Muscle layer of colon (tissue), 2 donors: Measurements from ENCODE around the gene KLHL17.
A peak's percentile ranks its signal among the peaks of the same experiment; 100 is the strongest.

Experiments
- H3K27ac ChIP-seq: one replicate; pipeline ENCODE4 v1.7.0; 2013; ENCODE audit warnings: low read depth, mild to moderate bottlenecking, low read length, moderate library complexity
- H3K27me3 ChIP-seq, 2 donors: one replicate each; pipeline ENCODE4 v1.7.0; 2013; ENCODE audit warnings: low read length in 2 of 2, mild to moderate bottlenecking in 2 of 2; ENCODE audit not compliant: insufficient read depth in 2 of 2, control insufficient read depth in 1 of 2
- H3K36me3 ChIP-seq: one replicate; pipeline ENCODE4 v1.7.0; 2013; ENCODE audit warnings: mild to moderate bottlenecking, low read length; ENCODE audit not compliant: insufficient read depth
- H3K4me1 ChIP-seq: one replicate; pipeline ENCODE4 v1.7.0; 2013; ENCODE audit warnings: mild to moderate bottlenecking, low read length; ENCODE audit not compliant: insufficient read depth
- H3K4me3 ChIP-seq, 2 donors: one replicate each; pipeline ENCODE4 v1.7.0; 2013; ENCODE audit warnings: low read length in 2 of 2, low read depth in 1 of 2, mild to moderate bottlenecking in 1 of 2, moderate library complexity in 1 of 2
- H3K9ac ChIP-seq: one replicate; pipeline ENCODE4 v1.7.0; 2013; ENCODE audit warnings: low read length
- H3K9me3 ChIP-seq: one replicate; pipeline ENCODE4 v1.7.0; 2013; ENCODE audit warnings: mild to moderate bottlenecking, low read length
- donor health status: abdominal sarcoma.
- donor health status: Adenocarcinoma of cecum.

The KLHL17 gene

DNA sequence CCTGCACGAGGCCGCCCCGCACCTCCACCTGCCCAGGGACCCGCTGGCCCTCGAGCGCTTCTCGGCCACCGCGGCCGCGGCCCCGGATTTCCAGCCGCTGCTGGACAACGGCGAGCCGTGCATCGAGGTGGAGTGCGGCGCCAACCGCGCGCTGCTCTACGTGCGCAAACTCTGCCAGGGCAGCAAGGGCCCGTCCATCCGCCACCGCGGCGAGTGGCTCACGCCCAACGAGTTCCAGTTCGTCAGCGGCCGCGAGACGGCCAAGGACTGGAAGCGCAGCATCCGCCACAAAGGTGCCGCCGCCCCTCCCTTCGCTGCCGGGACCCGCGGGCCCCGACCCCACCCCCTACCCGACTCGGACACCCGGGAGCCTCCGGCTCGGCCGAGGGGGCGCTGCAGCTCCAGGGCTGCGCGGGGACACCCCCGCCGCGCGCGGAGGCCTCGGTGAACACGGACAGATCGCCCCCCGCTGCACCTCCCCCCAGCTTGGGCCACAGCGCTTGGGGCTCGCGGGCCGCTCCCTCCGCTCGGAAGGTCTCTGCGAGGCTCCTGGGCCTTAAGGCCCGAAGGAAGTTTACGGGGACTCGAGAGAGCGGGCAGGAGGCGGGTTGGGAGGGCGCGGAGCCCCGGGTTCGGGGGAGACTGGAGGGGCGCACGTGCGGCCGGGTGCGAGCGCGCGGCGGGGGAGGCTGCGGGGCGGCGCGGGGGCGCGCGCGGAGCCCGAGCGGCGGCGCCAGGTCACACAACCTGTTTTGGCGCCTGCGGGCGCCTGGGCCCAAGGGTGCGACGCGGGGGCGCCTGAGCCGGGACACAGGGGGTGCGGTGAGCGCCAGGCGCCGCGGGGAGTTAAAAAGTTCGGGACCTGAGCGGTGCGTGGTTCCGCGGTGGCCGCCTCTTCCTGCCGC lies 35.5 kb upstream of the KLHL17 start:
- peaks cover 23% of the 10 kb centered on the region for H3K4me1 ChIP-seq
- no peaks in the 10 kb centered on the region for H3K36me3 ChIP-seq
- H3K4me3 ChIP-seq = peak overlapping the region in 1 of 2 donors; percentile 38
- H3K27me3 ChIP-seq = peaks cover 16 to 77% of the 10 kb centered on the region in 2 donors
- no peak overlapping the region for H3K27ac ChIP-seq
- H3K9me3 ChIP-seq = no peaks in the 10 kb centered on the region
- no peak overlapping the region for H3K9ac ChIP-seq

- Histone ChIP-seq H3K27me3 (peaks cover 16 to 68% of the 10 kb centered on the region in 2 donors), H3K9me3 (no peaks in the 10 kb centered on the region), H3K9ac (no peak overlapping the region), H3K36me3 (no peaks in the 10 kb centered on the region), H3K27ac (no peak overlapping the region), H3K4me3 (peak overlapping the region in 1 of 2 donors; percentile 38), H3K4me1 (peaks cover 19% of the 10 kb centered on the region)
Measured at GRCh38 chr1:925561-926421, 34.6 kb upstream of the KLHL17 start.

DNA sequence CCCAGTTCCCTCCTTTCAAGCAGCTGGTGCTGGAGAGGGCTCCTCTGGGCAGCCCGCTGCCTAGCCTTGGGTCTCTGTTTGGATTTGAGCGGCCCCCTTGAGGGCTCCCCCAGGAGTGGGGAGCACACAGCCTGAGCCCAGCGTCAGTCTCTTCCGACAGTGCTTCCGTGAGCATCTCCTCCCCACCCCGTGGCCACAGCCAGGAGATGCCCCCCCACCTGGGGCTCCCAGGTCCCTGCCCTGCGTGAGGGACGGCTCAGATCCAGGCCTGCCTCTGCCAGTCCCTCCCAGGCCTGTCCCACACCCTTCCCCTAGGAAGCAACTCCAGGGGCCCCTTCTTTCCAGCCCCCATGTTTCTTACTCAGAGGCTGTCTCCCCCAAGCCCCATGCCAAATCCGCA lies 33.1 kb upstream of the KLHL17 start:
- Histone ChIP-seq H3K27me3 (peaks cover 14 to 59% of the 10 kb centered on the region in 2 donors), H3K9me3 (no peaks in the 10 kb centered on the region), H3K4me3 (no peak overlapping the region), H3K27ac (no peak overlapping the region), H3K4me1 (peaks cover 7% of the 10 kb centered on the region), H3K9ac (no peak overlapping the region), H3K36me3 (no peaks in the 10 kb centered on the region)

DNA sequence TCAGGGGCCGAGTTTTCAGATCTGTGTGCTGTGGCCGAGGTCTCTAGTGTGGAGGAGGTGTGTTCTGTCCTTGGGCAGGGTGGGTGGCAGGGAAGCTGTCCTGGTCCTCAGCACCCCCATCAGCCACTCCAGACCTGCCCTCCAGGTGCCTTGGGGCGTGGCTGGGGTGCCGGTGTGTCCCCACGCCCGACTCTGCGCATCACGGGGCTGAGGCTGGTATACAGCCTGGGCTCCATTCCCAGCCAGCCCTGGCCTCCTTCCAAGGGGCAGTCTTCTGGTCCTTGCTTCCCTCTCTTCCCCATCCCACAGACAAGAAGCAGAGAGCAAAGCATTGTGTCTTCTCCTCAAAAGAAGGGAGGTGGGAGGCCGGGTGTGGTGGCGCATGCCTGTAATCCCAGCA lies 32.6 kb upstream of the KLHL17 start:
- no peak overlapping the region for H3K9ac ChIP-seq
- H3K4me3 ChIP-seq = no peak overlapping the region
- H3K27ac ChIP-seq = no peak overlapping the region
- peaks cover 7% of the 10 kb centered on the region for H3K4me1 ChIP-seq
- H3K9me3 ChIP-seq = no peaks in the 10 kb centered on the region
- H3K36me3 ChIP-seq = no peaks in the 10 kb centered on the region
- H3K27me3 ChIP-seq = peaks cover 9 to 59% of the 10 kb centered on the region in 2 donors

GRCh38 chr1:928825-929661 lies 31.3 kb upstream of the KLHL17 start:
- no peaks in the 10 kb centered on the region for H3K4me1 ChIP-seq
- peaks cover 8 to 61% of the 10 kb centered on the region in 2 donors for H3K27me3 ChIP-seq
- no peak overlapping the region for H3K4me3 ChIP-seq
- no peak overlapping the region for H3K9ac ChIP-seq
- H3K9me3 ChIP-seq = no peaks in the 10 kb centered on the region
- H3K27ac ChIP-seq = no peak overlapping the region
- H3K36me3 ChIP-seq = no peaks in the 10 kb centered on the region

DNA sequence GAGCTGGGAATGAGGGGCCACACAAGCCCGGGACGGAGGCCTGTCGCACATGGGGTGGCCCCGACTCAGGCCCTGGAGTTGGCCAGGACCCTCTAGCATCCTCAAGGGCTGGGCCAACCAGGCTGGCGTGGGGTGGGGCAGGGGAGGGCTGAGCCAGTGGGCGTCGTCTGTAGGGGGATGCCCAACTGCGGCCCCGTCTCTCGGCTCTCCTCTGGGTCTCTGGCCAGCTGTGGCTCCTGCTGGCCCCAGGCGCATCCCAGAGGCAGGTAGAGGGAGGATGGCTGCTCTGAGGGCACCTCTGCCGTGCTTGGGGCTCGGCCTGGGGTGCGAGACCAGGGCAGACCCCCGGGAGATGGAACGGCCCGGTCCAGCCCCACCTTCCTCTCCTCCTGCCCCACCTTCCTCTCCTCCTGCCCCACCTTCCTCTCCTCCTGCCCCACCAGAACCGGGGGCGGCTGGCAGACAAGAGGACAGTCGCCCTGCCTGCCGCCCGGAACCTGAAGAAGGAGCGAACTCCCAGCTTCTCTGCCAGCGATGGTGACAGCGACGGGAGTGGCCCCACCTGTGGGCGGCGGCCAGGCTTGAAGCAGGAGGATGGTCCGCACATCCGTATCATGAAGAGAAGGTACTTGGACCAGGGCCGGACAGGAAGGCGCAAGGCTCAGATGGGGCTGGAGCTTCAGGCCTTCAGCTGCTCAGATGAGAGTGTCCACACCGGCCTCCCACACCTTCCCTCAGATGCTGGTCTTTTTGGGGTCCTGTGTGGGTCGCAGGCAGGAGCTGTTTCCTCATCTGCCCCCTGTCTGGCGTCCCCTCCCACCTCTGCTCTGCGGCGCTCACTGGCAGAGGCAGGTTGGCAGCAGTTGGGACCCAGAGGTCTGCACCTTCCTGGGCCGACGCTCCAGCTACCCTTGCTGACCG lies 30.4 kb upstream of the KLHL17 start:
- no peaks in the 10 kb centered on the region for H3K36me3 ChIP-seq
- H3K9ac ChIP-seq = no peak overlapping the region
- H3K9me3 ChIP-seq = no peaks in the 10 kb centered on the region
- no peak overlapping the region for H3K4me3 ChIP-seq
- no peaks in the 10 kb centered on the region for H3K4me1 ChIP-seq
- H3K27me3 ChIP-seq = peaks cover 8 to 56% of the 10 kb centered on the region in 2 donors
- no peak overlapping the region for H3K27ac ChIP-seq

DNA sequence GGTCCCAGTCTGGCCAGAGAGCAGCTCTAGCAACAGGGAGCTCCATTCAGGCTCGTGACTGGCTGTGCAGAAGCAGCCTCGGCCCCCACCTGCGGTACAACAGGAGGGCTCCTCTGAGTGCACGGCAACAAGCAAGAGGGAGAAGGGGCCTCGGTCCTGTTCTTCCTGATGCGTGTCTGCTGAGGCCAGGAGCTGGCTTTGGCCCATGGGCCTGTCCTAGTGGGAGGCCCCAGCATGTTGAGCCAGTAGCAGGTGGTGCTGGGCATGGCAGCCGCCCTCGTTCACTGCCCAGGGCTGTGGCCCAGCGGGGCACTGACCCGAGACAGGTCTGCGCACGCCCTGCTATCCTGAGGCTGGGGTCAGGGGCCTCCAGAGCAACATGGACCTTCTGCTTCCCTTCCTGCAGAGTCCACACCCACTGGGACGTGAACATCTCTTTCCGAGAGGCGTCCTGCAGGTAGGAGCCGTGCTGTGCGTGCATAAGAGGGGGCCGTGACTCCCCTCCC lies 29.7 kb upstream of the KLHL17 start:
- Histone ChIP-seq H3K27ac (no peak overlapping the region), H3K9ac (no peak overlapping the region), H3K9me3 (no peaks in the 10 kb centered on the region), H3K4me3 (no peak overlapping the region), H3K4me1 (no peaks in the 10 kb centered on the region), H3K36me3 (no peaks in the 10 kb centered on the region), H3K27me3 (peaks cover 8 to 57% of the 10 kb centered on the region in 2 donors)

DNA sequence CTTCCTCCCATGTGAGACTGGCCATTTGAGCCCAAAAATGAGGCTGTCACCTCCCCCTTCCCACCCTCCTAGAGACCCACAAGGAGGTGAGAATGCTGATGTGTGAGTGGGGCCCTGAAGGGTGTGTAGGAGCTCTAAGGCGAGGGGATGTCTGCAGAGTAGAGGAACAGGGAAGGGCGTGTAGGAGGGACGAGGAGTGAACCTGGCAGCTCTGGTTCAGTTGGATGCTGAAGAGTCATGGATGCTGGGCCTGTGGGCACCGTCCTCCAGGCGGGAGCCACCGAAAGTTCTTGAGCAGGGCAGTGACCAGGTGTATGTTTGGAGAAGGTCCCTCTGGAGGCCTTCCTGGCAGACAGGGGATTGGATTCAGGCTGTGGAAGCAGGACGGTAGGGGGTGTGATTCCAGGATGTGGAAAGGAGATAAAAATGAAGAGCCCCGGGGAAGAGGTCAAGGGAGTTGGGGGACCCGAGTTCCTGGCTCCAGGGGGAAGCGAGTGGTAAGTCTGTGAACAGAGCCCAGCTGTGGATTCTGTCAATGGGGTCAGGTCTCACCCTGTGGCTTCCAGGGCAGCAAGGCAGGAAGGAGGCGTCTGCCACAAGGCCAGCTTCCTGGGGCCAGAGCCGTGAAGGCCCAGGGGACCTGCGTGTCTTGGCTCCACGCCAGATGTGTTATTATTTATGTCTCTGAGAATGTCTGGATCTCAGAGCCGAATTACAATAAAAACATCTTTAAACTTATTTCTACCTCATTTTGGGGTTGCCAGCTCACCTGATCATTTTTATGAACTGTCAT lies 28.8 kb upstream of the KLHL17 start:
- Histone ChIP-seq H3K9ac (no peak overlapping the region), H3K4me3 (no peak overlapping the region), H3K4me1 (no peaks in the 10 kb centered on the region), H3K9me3 (no peaks in the 10 kb centered on the region), H3K36me3 (no peaks in the 10 kb centered on the region), H3K27ac (no peak overlapping the region), H3K27me3 (peaks cover under 1 to 57% of the 10 kb centered on the region in 2 donors)

GRCh38 chr1:932173-932510 lies 28.2 kb upstream of the KLHL17 start:
- Histone ChIP-seq H3K4me3 (no peak overlapping the region), H3K36me3 (no peaks in the 10 kb centered on the region), H3K4me1 (no peaks in the 10 kb centered on the region), H3K27me3 (peaks cover 0 to 57% of the 10 kb centered on the region in 2 donors), H3K27ac (no peak overlapping the region), H3K9me3 (no peaks in the 10 kb centered on the region), H3K9ac (no peak overlapping the region)
